Nephron (organoid): ENCODE data around the gene ATG4D.

Source experiments
- H3K27ac Mint-ChIP-seq, 3 experiments: 2 replicates each; pipeline ENCODE4 v1.8.0; 2020; ENCODE audit warnings: mixed read lengths in 3 of 3, mild to moderate bottlenecking in 2 of 3, moderate library complexity in 1 of 3
- H3K27me3 Mint-ChIP-seq: 2 replicates; pipeline ENCODE4 v1.8.0; 2021; ENCODE audit warnings: low read depth, mild to moderate bottlenecking, moderate library complexity, mixed read lengths
- H3K36me3 Mint-ChIP-seq: 2 replicates; pipeline ENCODE4 v1.8.0; 2020; ENCODE audit warnings: low read depth, mixed read lengths
- H3K4me1 Mint-ChIP-seq: 2 replicates; pipeline ENCODE4 v1.8.0; 2020; ENCODE audit warnings: mixed read lengths
- H3K4me3 Mint-ChIP-seq, 3 experiments: 2 replicates each; pipeline ENCODE4 v1.8.0; 2020; ENCODE audit warnings: mild to moderate bottlenecking in 3 of 3, mixed read lengths in 3 of 3, moderate library complexity in 2 of 3
- H3K9me3 Mint-ChIP-seq: 2 replicates; pipeline ENCODE4 v1.8.0; 2020; ENCODE audit warnings: mixed read lengths
- TF ChIP-seq, protein P1 (sequence below), 3 experiments: fragments of 200-600 bp; sonication (generic); IDR thresholded peaks; one replicate each; pipeline ENCODE4 v1.5.0; 2021; ENCODE audit warnings: antibody characterized with exemption in 3 of 3; ENCODE audit not compliant: unreplicated experiment in 3 of 3

The ATG4D gene

DNA sequence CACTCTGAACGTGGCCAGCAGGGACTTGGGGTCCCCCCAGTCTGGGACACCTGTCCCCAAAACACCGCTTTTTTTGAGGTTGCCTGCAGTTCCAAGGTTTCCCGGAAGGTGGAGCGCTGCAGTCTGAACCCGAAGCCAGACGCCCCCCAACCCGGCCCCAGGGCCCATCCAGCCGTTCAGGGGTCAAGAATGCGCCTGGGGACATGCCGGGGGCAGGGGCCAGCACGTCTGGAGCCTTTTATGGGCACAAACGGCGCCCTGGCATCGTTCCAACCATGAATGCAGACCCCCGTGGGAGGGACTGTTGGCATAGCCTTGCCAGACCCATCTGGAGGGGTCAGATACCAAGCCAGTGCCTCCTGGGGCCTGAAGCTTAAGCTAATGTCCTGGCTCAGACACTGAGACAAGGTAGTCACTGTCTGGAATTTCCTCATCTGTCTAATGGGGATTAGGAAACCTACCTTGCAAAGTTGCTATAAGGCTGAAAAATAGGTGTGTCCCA lies 33.4 kb upstream of the ATG4D start:
- Mint-ChIP-seq H3K27me3 (peaks cover 4% of the 10 kb centered on the region), H3K4me3 (no peak overlapping the region), H3K4me1 (peaks cover 4% of the 10 kb centered on the region), H3K9me3 (no peaks in the 10 kb centered on the region), H3K36me3 (peaks cover 3% of the 10 kb centered on the region), H3K27ac (no peak overlapping the region)
- TF ChIP-seq, protein P1, sequence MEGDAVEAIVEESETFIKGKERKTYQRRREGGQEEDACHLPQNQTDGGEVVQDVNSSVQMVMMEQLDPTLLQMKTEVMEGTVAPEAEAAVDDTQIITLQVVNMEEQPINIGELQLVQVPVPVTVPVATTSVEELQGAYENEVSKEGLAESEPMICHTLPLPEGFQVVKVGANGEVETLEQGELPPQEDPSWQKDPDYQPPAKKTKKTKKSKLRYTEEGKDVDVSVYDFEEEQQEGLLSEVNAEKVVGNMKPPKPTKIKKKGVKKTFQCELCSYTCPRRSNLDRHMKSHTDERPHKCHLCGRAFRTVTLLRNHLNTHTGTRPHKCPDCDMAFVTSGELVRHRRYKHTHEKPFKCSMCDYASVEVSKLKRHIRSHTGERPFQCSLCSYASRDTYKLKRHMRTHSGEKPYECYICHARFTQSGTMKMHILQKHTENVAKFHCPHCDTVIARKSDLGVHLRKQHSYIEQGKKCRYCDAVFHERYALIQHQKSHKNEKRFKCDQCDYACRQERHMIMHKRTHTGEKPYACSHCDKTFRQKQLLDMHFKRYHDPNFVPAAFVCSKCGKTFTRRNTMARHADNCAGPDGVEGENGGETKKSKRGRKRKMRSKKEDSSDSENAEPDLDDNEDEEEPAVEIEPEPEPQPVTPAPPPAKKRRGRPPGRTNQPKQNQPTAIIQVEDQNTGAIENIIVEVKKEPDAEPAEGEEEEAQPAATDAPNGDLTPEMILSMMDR (IDR thresholded peaks at IDR 0.05; ENCODE audit: unreplicated experiment in 3 of 3) = peak; percentile 71 to 80 (median 78)

DNA sequence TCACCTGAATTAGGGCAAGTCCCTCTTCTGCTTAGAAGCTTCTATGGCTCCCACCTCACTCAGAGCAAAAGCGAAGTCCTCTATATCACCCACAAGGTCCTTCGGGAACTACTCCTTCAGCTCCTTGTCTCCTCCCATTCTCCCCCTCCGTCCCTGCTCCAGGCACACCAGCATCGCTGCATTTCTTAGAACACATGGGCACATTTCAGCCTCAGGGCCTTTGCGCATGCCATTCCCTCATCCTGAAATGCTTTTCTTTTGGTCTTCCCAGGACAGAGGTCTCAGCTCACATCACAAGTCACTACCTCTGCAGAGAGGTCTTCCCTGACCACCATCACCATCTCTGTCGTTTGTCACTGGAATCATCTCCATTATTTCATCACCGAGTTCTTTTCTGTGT lies 30.5 kb upstream of the ATG4D start:
- TF ChIP-seq, protein P1 (IDR thresholded peaks at IDR 0.05; ENCODE audit: unreplicated experiment in 3 of 3) = no peak
- Mint-ChIP-seq H3K27me3 (peaks cover 16% of the 10 kb centered on the region), H3K4me1 (peaks cover 19% of the 10 kb centered on the region)

GRCh38 chr19:10514211-10515145 lies 29.2 kb upstream of the ATG4D start:
- Mint-ChIP-seq H3K4me1 (peaks cover 28% of the 10 kb centered on the region), H3K4me3 (peak overlapping the region; percentile 47 to 66 (median 53)), H3K27ac (no peak overlapping the region), H3K36me3 (peaks cover 3% of the 10 kb centered on the region), H3K27me3 (peaks cover 24% of the 10 kb centered on the region), H3K9me3 (no peaks in the 10 kb centered on the region)
- TF ChIP-seq, protein P1 (IDR thresholded peaks at IDR 0.05; ENCODE audit: unreplicated experiment in 3 of 3) = no peak

More for the DNA sequence above, 30.5 kb upstream of the ATG4D start:
- H3K36me3 Mint-ChIP-seq = peaks cover 3% of the 10 kb centered on the region
- no peak overlapping the region for H3K4me3 Mint-ChIP-seq
- no peaks in the 10 kb centered on the region for H3K9me3 Mint-ChIP-seq
- H3K27ac Mint-ChIP-seq = no peak overlapping the region

DNA sequence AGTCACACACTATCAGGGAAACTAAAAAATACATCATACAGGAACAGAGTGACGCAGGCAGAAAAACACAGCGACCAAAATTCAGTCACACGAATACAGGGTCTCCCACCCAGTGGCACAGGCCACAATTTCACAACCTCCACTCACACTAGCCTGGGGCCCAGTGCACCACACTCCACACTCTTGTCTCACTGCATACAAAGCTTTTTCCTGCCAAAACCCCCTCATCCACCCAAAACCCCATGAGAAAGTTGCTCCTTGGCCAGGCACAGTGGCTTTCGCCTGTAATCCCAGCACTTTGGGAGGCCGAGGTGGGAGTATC lies 27.7 kb upstream of the ATG4D start:
- Mint-ChIP-seq H3K4me3 (peak overlapping the region; percentile 66 to 94 (median 89)), H3K36me3 (peaks cover 3% of the 10 kb centered on the region), H3K27me3 (peaks cover 30% of the 10 kb centered on the region), H3K4me1 (peaks cover 26% of the 10 kb centered on the region), H3K27ac (peak overlapping the region in 1 of 3 experiments; percentile 0), H3K9me3 (no peaks in the 10 kb centered on the region)
- TF ChIP-seq, protein P1 (IDR thresholded peaks at IDR 0.05; ENCODE audit: unreplicated experiment in 3 of 3) = no peak

GRCh38 chr19:10516671-10517286 lies 26.9 kb upstream of the ATG4D start:
- TF ChIP-seq, protein P1 (IDR thresholded peaks at IDR 0.05; ENCODE audit: unreplicated experiment in 3 of 3) = no peak
- H3K27ac Mint-ChIP-seq = peak overlapping the region; percentile 59 to 91 (median 77)
- H3K4me3 Mint-ChIP-seq = peak overlapping the region; percentile 89 to 94 (median 91)
- no peaks in the 10 kb centered on the region for H3K9me3 Mint-ChIP-seq
- peaks cover 30% of the 10 kb centered on the region for H3K27me3 Mint-ChIP-seq
- peaks cover 3% of the 10 kb centered on the region for H3K36me3 Mint-ChIP-seq
- H3K4me1 Mint-ChIP-seq = peaks cover 26% of the 10 kb centered on the region
